ENCODE measurements around the gene C1orf210.

The C1orf210 gene

GRCh38 chr1:43309405-43310025 is 24.1 kb upstream of the C1orf210 start:
- no peak overlapping the region for H3K9ac ChIP-seq (ENCODE audit: low read length)
- H3K4me2 ChIP-seq (ENCODE audit: low read length) = no peak overlapping the region
- no peaks in the 10 kb centered on the region for H3F3A ChIP-seq (ENCODE audit: insufficient read depth, low read length)
- H2AFZ ChIP-seq (ENCODE audit: low read length) = no peak overlapping the region
- H3K36me3 ChIP-seq (ENCODE audit: insufficient read depth, low read length) = no peaks in the 10 kb centered on the region
- H3K4me3 ChIP-seq (ENCODE audit: low read depth, low read length, poor library complexity, severe bottlenecking) = no peak overlapping the region
- H3K9me2 ChIP-seq (ENCODE audit: low read depth, low read length) = no peaks in the 10 kb centered on the region
- TF ChIP-seq EZH2 (IDR thresholded peaks at IDR 0.05; ENCODE audit: borderline replicate concordance, low read length) = no peak
- TF ChIP-seq, protein P1, sequence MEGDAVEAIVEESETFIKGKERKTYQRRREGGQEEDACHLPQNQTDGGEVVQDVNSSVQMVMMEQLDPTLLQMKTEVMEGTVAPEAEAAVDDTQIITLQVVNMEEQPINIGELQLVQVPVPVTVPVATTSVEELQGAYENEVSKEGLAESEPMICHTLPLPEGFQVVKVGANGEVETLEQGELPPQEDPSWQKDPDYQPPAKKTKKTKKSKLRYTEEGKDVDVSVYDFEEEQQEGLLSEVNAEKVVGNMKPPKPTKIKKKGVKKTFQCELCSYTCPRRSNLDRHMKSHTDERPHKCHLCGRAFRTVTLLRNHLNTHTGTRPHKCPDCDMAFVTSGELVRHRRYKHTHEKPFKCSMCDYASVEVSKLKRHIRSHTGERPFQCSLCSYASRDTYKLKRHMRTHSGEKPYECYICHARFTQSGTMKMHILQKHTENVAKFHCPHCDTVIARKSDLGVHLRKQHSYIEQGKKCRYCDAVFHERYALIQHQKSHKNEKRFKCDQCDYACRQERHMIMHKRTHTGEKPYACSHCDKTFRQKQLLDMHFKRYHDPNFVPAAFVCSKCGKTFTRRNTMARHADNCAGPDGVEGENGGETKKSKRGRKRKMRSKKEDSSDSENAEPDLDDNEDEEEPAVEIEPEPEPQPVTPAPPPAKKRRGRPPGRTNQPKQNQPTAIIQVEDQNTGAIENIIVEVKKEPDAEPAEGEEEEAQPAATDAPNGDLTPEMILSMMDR (IDR thresholded peaks at IDR 0.05; ENCODE audit: low read length) = no peak
- no peaks in the 10 kb centered on the region for H3K27me3 ChIP-seq (ENCODE audit: insufficient read depth, low read length)
- no peaks in the 10 kb centered on the region for H3K79me2 ChIP-seq (ENCODE audit: insufficient read depth, low read length)
- H4K20me1 ChIP-seq (ENCODE audit: insufficient read depth, low read length) = no peaks in the 10 kb centered on the region
- H3K9me3 ChIP-seq (ENCODE audit: low read length) = no peaks in the 10 kb centered on the region
- no peaks in the 10 kb centered on the region for H3K4me1 ChIP-seq (ENCODE audit: insufficient read depth, low read length, severe bottlenecking)
- H3K27ac ChIP-seq (ENCODE audit: low read depth, low read length, poor library complexity, severe bottlenecking) = no peak overlapping the region

DNA sequence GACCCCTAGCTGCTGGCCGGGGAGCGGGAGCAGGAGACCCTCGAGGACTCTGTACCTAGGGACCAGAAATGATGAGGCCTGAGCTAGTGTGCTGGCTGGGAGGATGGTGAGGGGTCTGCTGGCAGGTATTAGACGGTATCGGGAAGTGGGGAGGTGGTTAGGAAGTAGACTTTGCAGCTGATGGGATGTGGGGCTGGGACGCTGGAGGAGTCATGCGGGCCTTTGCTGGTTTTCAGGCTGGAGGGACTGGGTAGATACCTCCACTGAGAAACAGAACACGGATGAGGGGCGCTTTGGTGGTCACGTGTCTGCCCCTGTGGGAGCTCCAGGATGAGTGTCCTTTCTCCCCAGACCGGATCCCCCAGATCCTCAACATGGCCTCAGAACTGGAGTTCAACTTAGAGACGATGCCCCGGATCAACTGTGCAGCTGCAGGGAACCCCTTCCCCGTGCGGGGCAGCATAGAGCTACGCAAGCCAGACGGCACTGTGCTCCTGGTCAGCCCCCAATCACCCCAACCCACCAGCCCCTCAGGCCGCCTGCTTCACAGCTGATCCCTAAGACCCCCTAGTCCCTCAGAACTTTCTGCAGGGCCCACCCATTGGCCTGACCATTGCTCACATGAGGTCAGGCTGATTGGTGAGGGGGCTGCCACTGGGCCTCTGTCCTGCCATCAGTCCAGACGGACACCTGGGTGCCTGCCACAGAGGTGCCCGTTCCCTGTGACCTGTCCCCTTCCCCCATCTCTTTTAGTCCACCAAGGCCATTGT is 23.4 kb upstream of the C1orf210 start:
- Histone ChIP-seq H3K4me2 (ENCODE audit: low read length) (no peak overlapping the region), H3K9me2 (ENCODE audit: low read depth, low read length) (no peaks in the 10 kb centered on the region), H4K20me1 (ENCODE audit: insufficient read depth, low read length) (no peaks in the 10 kb centered on the region), H3K9me3 (ENCODE audit: low read length) (no peaks in the 10 kb centered on the region), H3K36me3 (ENCODE audit: insufficient read depth, low read length) (no peaks in the 10 kb centered on the region), H2AFZ (ENCODE audit: low read length) (no peak overlapping the region), H3K79me2 (ENCODE audit: insufficient read depth, low read length) (no peaks in the 10 kb centered on the region), H3K4me3 (ENCODE audit: low read depth, low read length, poor library complexity, severe bottlenecking) (no peak overlapping the region), H3K4me1 (ENCODE audit: insufficient read depth, low read length, severe bottlenecking) (no peaks in the 10 kb centered on the region), H3K9ac (ENCODE audit: low read length) (no peak overlapping the region), H3K27ac (ENCODE audit: low read depth, low read length, poor library complexity, severe bottlenecking) (no peak overlapping the region), H3K27me3 (ENCODE audit: insufficient read depth, low read length) (peaks cover 3% of the 10 kb centered on the region; the same call in 1 of the 2 replicates), H3F3A (ENCODE audit: insufficient read depth, low read length) (no peaks in the 10 kb centered on the region)
- TF ChIP-seq EZH2 (IDR thresholded peaks at IDR 0.05; ENCODE audit: borderline replicate concordance, low read length) = no peak
- TF ChIP-seq, protein P1 (IDR thresholded peaks at IDR 0.05; ENCODE audit: low read length) = no peak

- Histone ChIP-seq H3F3A (ENCODE audit: insufficient read depth, low read length) (no peaks in the 10 kb centered on the region), H2AFZ (ENCODE audit: low read length) (no peak overlapping the region), H3K4me3 (ENCODE audit: low read depth, low read length, poor library complexity, severe bottlenecking) (no peak overlapping the region), H3K36me3 (ENCODE audit: insufficient read depth, low read length) (no peaks in the 10 kb centered on the region), H4K20me1 (ENCODE audit: insufficient read depth, low read length) (no peaks in the 10 kb centered on the region), H3K9me3 (ENCODE audit: low read length) (no peaks in the 10 kb centered on the region), H3K27me3 (ENCODE audit: insufficient read depth, low read length) (peaks cover 3% of the 10 kb centered on the region; the same call in 1 of the 2 replicates), H3K9me2 (ENCODE audit: low read depth, low read length) (no peaks in the 10 kb centered on the region), H3K4me2 (ENCODE audit: low read length) (no peak overlapping the region), H3K4me1 (ENCODE audit: insufficient read depth, low read length, severe bottlenecking) (no peaks in the 10 kb centered on the region), H3K9ac (ENCODE audit: low read length) (no peak overlapping the region), H3K27ac (ENCODE audit: low read depth, low read length, poor library complexity, severe bottlenecking) (no peak overlapping the region), H3K79me2 (ENCODE audit: insufficient read depth, low read length) (no peaks in the 10 kb centered on the region)
- TF ChIP-seq EZH2 (IDR thresholded peaks at IDR 0.05; ENCODE audit: borderline replicate concordance, low read length) = no peak
- TF ChIP-seq, protein P1 (IDR thresholded peaks at IDR 0.05; ENCODE audit: low read length) = no peak
These were observed 22.2 kb upstream of the C1orf210 start for GRCh38 chr1:43307458-43308158.
